ENCODE results near the gene SH3PXD2A. TPM values are rescaled to one million over a fixed set of nuclear protein-coding genes. Genes with fewer than 3 reads are reported as not detected.

The SH3PXD2A gene
- total and polyA plus RNA-seq, 10 of the 15 experiments (the other 5 are each of a cell fraction or from before 2014, with no cell fraction given), result 0.63 to 14.0 (median 4.4) TPM

GRCh38 chr10:103637011-103637410 lies 218.4 kb downstream of the SH3PXD2A start:
- Histone ChIP-seq H3K4me3 (no peak overlapping the region), H3K79me2 (ENCODE audit: control insufficient read depth, insufficient read depth, low read length) (no peaks in the 10 kb centered on the region; the same call in 1 of the 2 replicates), H3K4me2 (ENCODE audit: control insufficient read depth, insufficient read depth) (no peak overlapping the region), H3K27ac (ENCODE audit: control insufficient read depth, insufficient read depth) (no peak overlapping the region), H3K27me3 (replicated peaks in 1 of 2; ENCODE audit: control insufficient read depth in 2 of 2, insufficient read depth in 2 of 2, low read length in 1 of 2) (no peaks in the 10 kb centered on the region), H3K9ac (ENCODE audit: control insufficient read depth, insufficient read depth, low read length) (no peak overlapping the region), H3K4me1 (ENCODE audit: control insufficient read depth, insufficient read depth, low read length) (peaks cover 3% of the 10 kb centered on the region), H2AFZ (ENCODE audit: control insufficient read depth, low read depth, low read length) (no peak overlapping the region), H3K9me3 (replicated peaks; ENCODE audit: control insufficient read depth, insufficient read depth, low read length) (no peaks in the 10 kb centered on the region), H3K36me3 (ENCODE audit: control insufficient read depth in 2 of 2, insufficient read depth in 2 of 2, low read length in 1 of 2) (peaks cover 3 to 10% of the 10 kb centered on the region in 2 experiments), H4K20me1 (ENCODE audit: control insufficient read depth, insufficient read depth) (no peaks in the 10 kb centered on the region)
- ChIA-PET POLR2A (no interaction called here), CTCF (interaction anchor here (1.9 kb wide), 1 partner anchor 49 kb away, joined by 7 read pairs; no protein-coding TSS in a partner anchor), SMC1A (ENCODE audit: uncharacterized antibody, unreplicated experiment) (no interaction called here), RAD21 (ENCODE audit: unreplicated experiment) (interaction anchor here (1.5 kb wide), 1 partner anchor 50 kb away, joined by 4 read pairs; no protein-coding TSS in a partner anchor)
- ATAC-seq (no peak), DNase-seq (ENCODE audit: low read depth, low spot score) (no peak), FAIRE-seq (no peak)
- WGBS (ENCODE audit: insufficient coverage, insufficient replicate concordance, low lambda C conversion rate, missing lambda C conversion rate), result 90% methylated on average over 10 of the region's 10 CpGs
- intact Hi-C loops (cut with micrococcal nuclease; ENCODE audit: unreplicated experiment) (no loop called here), in situ Hi-C loops (cut with MboI) (no loop called here)
- no TSS peak for BruUV-seq (replicated peaks)
- TF ChIP-seq ETV6 (conservative IDR thresholded peaks at IDR 0.05 in 1 of 2, IDR thresholded peaks at IDR 0.05 in 1 of 2; ENCODE audit: borderline replicate concordance in 1 of 2, low read depth in 1 of 2), result no peak
- TF ChIP-seq NFXL1 (IDR thresholded peaks at IDR 0.05; ENCODE audit: borderline replicate concordance), result no peak
- TF ChIP-seq POLR2A (IDR thresholded peaks at IDR 0.05; ENCODE audit: low read depth, low read length), result no peak
- no peak for TF ChIP-seq E2F8 (IDR thresholded peaks at IDR 0.05; ENCODE audit: low read depth, partially characterized antibody)
- no peak for TF ChIP-seq PAX8 (IDR thresholded peaks at IDR 0.05)
- no peak for TF ChIP-seq CHD4 (IDR thresholded peaks at IDR 0.05)
- TF ChIP-seq ESRRA (IDR thresholded peaks at IDR 0.05; ENCODE audit: low read length), result no peak
- no peak for TF ChIP-seq ASH2L (IDR thresholded peaks at IDR 0.05; ENCODE audit: borderline replicate concordance, low read depth)
- no peak for TF ChIP-seq ATF3 (IDR thresholded peaks at IDR 0.05; ENCODE audit: borderline replicate concordance, extremely low read depth, low read depth, low read length)
- TF ChIP-seq STAT3 (IDR thresholded peaks at IDR 0.05; ENCODE audit: low read depth, low read length), result no peak
- TF ChIP-seq CREM (IDR thresholded peaks at IDR 0.05; ENCODE audit: low read depth), result no peak
- TF ChIP-seq NR2C1 (IDR thresholded peaks at IDR 0.05), result no peak
- no peak for TF ChIP-seq ZBTB4 (CRISPR knock-in tag; IDR thresholded peaks at IDR 0.05)
- no peak for TF ChIP-seq BCLAF1 (IDR thresholded peaks at IDR 0.05)

Data from GM12878 (cell line).